GM10266 (cell line): ENCODE data around the gene RNF212B.
"Not testable (repeated sequence)": the region's sequence is repeated elsewhere in the genome, so short reads cannot be mapped to it uniquely, and the experiment has no call there.

ENCODE experiments used
- DNase-seq: peaks from one replicate; pipeline ENCODE4 v3.0.0; 2012; ENCODE audit errors: extremely low spot score
- CTCF ChIP-seq: IDR thresholded peaks from 2 replicates; pipeline ENCODE4 v1.5.1; 2012; ENCODE audit warnings: mild to moderate bottlenecking, low read depth; ENCODE audit not compliant: control insufficient read depth, insufficient read depth; ENCODE audit errors: missing control alignments

RNF212B gene

DNA sequence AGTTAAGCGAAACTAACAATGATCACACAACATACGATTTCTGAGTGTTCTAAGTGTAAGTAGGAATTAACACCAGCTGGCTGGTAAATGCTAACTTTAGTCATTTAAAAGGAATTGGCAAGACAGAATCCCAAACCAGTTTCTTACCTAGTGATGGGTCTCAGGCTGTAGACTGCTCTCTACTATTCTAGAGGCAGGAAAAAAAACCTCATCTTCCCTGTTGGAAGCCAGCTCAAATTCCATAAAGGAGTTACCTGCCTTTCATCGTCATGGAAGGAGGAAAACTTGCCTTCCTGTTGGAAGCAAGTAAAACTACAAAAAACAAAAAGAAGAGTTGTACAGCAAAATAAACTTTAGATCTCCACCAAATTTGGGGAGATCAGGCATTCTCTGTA lies 30.6 kb upstream of the RNF212B start:
- DNase-seq, result no peak
- TF ChIP-seq CTCF, result no peak

GRCh38 chr14:23208324-23208723 lies 29.4 kb upstream of the RNF212B start:
- TF ChIP-seq CTCF, result no peak
- DNase-seq, result no peak

GRCh38 chr14:23209651-23210423 lies 27.9 kb upstream of the RNF212B start:
- no peak for DNase-seq
- no peak for TF ChIP-seq CTCF

GRCh38 chr14:23215421-23215820 lies 22.3 kb upstream of the RNF212B start:
- no peak for TF ChIP-seq CTCF
- no peak for DNase-seq

GRCh38 chr14:23217032-23218020 lies 20.4 kb upstream of the RNF212B start:
- TF ChIP-seq CTCF, result no peak
- no peak for DNase-seq

DNA sequence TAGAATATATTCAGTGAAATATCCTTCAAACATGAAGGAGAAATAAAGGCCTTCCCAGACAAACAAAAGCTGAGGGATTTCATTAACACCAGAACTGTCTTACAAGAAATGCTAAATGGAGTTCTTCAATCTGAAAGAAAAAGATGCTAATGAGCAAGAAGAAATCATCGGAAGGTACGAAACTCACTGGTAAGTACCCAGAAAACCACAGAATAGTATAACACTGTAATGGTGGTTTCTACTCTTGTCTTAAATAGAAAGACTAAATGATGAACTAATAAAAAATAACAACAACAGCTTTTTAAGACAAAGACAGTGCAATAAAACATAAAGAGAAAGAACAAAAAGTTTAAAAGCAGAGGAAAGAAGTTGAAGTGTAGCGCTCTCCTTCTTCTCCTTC lies 18.7 kb upstream of the RNF212B start:
- no peak for DNase-seq

DNA sequence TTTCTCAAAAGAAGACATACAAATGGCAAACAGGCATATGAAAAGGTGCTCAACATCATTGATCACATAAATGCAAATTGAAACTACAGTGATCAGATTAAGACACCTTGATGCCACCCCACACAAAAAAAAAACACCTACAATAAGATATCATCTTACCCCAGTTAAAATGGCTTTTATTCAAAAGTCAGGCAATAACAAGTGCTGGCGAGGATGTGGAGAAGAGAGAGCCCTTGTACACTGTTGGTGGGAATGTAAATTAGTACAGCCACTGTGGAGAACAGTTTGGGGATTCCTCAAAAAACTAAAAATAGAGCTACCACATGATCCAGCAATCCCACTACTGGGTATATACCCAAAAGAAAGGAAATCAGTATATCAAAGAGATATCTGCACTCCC lies 12.8 kb upstream of the RNF212B start:
- not testable (repeated sequence) for DNase-seq

More for the DNA sequence above, 18.7 kb upstream of the RNF212B start:
- no peak for TF ChIP-seq CTCF
